ENCODE results near the gene LLPH.

Gene LLPH

GRCh38 chr12:66163289-66163688 is 32.7 kb upstream of the LLPH start:
- TF ChIP-seq RAD21 (IDR thresholded peaks at IDR 0.05; ENCODE audit: low read depth) (no peak), CEBPB (IDR thresholded peaks at IDR 0.05) (no peak)

GRCh38 chr12:66162701-66163100 is 32.2 kb upstream of the LLPH start:
- TF ChIP-seq TEAD4 (IDR thresholded peaks at IDR 0.05) = no peak
- no peak for TF ChIP-seq REST (IDR thresholded peaks at IDR 0.05; ENCODE audit: low read depth)
- no peak for TF ChIP-seq TCF12 (IDR thresholded peaks at IDR 0.05; ENCODE audit: low read depth)
- no peak for TF ChIP-seq YY1 (IDR thresholded peaks at IDR 0.05; ENCODE audit: low read depth)
- no peak for TF ChIP-seq NFIC (IDR thresholded peaks at IDR 0.05)
- TF ChIP-seq CREB1 (IDR thresholded peaks at IDR 0.05; ENCODE audit: low read depth) = no peak
- TF ChIP-seq USF1 (IDR thresholded peaks at IDR 0.05) = no peak
- TF ChIP-seq CEBPB (IDR thresholded peaks at IDR 0.05) = no peak
- no peak for TF ChIP-seq ZBTB7A (IDR thresholded peaks at IDR 0.05; ENCODE audit: low read depth)
- TF ChIP-seq RAD21 (IDR thresholded peaks at IDR 0.05; ENCODE audit: low read depth) = no peak
- TF ChIP-seq EGR1 (IDR thresholded peaks at IDR 0.05) = no peak
- TF ChIP-seq FOXM1 (IDR thresholded peaks at IDR 0.05; ENCODE audit: borderline replicate concordance, low read depth) = no peak

GRCh38 chr12:66160704-66161103 is 30.2 kb upstream of the LLPH start:
- TF ChIP-seq TCF12 (IDR thresholded peaks at IDR 0.05; ENCODE audit: low read depth) (no peak), ZBTB7A (IDR thresholded peaks at IDR 0.05; ENCODE audit: low read depth) (no peak), TEAD4 (IDR thresholded peaks at IDR 0.05) (no peak), YY1 (IDR thresholded peaks at IDR 0.05; ENCODE audit: low read depth) (no peak), FOXM1 (IDR thresholded peaks at IDR 0.05; ENCODE audit: borderline replicate concordance, low read depth) (no peak), EP300 (IDR thresholded peaks at IDR 0.05; ENCODE audit: borderline replicate concordance) (no peak), NFIC (IDR thresholded peaks at IDR 0.05) (no peak), CEBPB (IDR thresholded peaks at IDR 0.05) (no peak), USF1 (IDR thresholded peaks at IDR 0.05) (no peak), MAX (IDR thresholded peaks at IDR 0.05) (no peak), REST (IDR thresholded peaks at IDR 0.05; ENCODE audit: low read depth) (no peak), EGR1 (IDR thresholded peaks at IDR 0.05) (no peak), TAF1 (IDR thresholded peaks at IDR 0.05; ENCODE audit: low read depth) (no peak), RAD21 (IDR thresholded peaks at IDR 0.05; ENCODE audit: low read depth) (no peak), CREB1 (IDR thresholded peaks at IDR 0.05; ENCODE audit: low read depth) (no peak)

GRCh38 chr12:66159123-66159522 is 28.6 kb upstream of the LLPH start:
- TF ChIP-seq EGR1 (IDR thresholded peaks at IDR 0.05) (no peak), TCF12 (IDR thresholded peaks at IDR 0.05; ENCODE audit: low read depth) (no peak), USF1 (IDR thresholded peaks at IDR 0.05) (no peak), MAX (IDR thresholded peaks at IDR 0.05) (no peak), RAD21 (IDR thresholded peaks at IDR 0.05; ENCODE audit: low read depth) (no peak), EP300 (IDR thresholded peaks at IDR 0.05; ENCODE audit: borderline replicate concordance) (no peak), YY1 (IDR thresholded peaks at IDR 0.05; ENCODE audit: low read depth) (no peak), TEAD4 (IDR thresholded peaks at IDR 0.05) (no peak)

- no peak for TF ChIP-seq REST (IDR thresholded peaks at IDR 0.05; ENCODE audit: low read depth)
- no peak for TF ChIP-seq ZBTB7A (IDR thresholded peaks at IDR 0.05; ENCODE audit: low read depth)
- no peak for TF ChIP-seq EGR1 (IDR thresholded peaks at IDR 0.05)
- no peak for TF ChIP-seq TEAD4 (IDR thresholded peaks at IDR 0.05)
- no peak for TF ChIP-seq EP300 (IDR thresholded peaks at IDR 0.05; ENCODE audit: borderline replicate concordance)
- TF ChIP-seq USF1 (IDR thresholded peaks at IDR 0.05) = no peak
- no peak for TF ChIP-seq MAX (IDR thresholded peaks at IDR 0.05)
- TF ChIP-seq FOXM1 (IDR thresholded peaks at IDR 0.05; ENCODE audit: borderline replicate concordance, low read depth) = no peak
- no peak for TF ChIP-seq CREB1 (IDR thresholded peaks at IDR 0.05; ENCODE audit: low read depth)
- no peak for TF ChIP-seq YY1 (IDR thresholded peaks at IDR 0.05; ENCODE audit: low read depth)
- no peak for TF ChIP-seq TAF1 (IDR thresholded peaks at IDR 0.05; ENCODE audit: low read depth)
- TF ChIP-seq TCF12 (IDR thresholded peaks at IDR 0.05; ENCODE audit: low read depth) = no peak
- TF ChIP-seq NFIC (IDR thresholded peaks at IDR 0.05) = no peak
- no peak for TF ChIP-seq CEBPB (IDR thresholded peaks at IDR 0.05)
Measured at GRCh38 chr12:66156654-66157053, 26.1 kb upstream of the LLPH start.
